Measurements from ENCODE around the gene U2SURP.

DNA sequence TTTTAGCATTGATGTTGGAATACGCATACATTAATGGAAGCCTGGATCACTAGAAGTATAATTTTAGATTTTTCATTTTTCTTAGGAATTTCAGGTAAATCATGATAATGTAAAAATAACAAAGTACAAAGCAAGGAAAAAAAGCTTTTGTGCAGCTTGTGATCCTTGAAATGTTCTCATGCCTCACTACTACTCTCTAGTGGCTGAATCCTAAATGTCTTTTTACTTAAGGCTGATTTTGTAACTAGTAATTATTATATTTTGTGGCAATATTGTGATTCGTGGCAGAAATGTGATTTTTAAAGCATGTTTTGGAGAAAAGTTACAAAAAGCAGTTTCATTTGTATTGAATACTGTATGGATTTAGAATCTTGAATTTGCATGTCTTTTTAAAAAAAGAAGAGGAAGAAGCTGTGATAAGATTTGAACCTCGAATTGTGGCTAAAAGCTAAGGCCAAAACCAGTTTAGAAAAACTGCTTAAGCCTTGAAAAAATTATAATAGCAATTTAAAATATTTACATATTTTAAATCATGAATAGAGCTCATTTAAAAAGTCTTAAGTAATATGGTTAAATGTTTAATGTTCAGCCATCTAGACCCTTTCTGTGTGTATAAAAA is 39.0 kb downstream of the U2SURP start:
- TF ChIP-seq POLR2A (IDR thresholded peaks at IDR 0.05) (no peak), CTCF (IDR thresholded peaks at IDR 0.05) (no peak)

All from lower leg skin (tissue), 3 donors.